ENCODE data around the gene SLC39A1.
"Not testable (repeated sequence)": the region's sequence is repeated elsewhere in the genome, so short reads cannot be mapped to it uniquely, and the experiment has no call there.

SLC39A1 gene

GRCh38 chr1:153928245-153928644, 35.1 kb downstream of the SLC39A1 start:
- no peak for DNase-seq

- no peak for DNase-seq
Measured at GRCh38 chr1:153926405-153926804, 36.9 kb downstream of the SLC39A1 start.

GRCh38 chr1:153922972-153923925, 40.1 kb downstream of the SLC39A1 start, which contains the start of gene GATAD2B:
Gene GATAD2B (minus strand): TSS chr1:153922972. CDS start chr1:153828347, 94,625 bp downstream.
- DNase-seq = peak; percentile 100

- DNase-seq = peak; percentile 93
Measured at GRCh38 chr1:153922076-153922971, 41.0 kb downstream of the SLC39A1 start.

- DNase-seq = no peak
Measured at GRCh38 chr1:153921803-153922075, 41.6 kb downstream of the SLC39A1 start.

GRCh38 chr1:153921080-153921802, 42.1 kb downstream of the SLC39A1 start:
- no peak for DNase-seq

GRCh38 chr1:153919876-153920852, 43.2 kb downstream of the SLC39A1 start:
- peak; percentile 49 for DNase-seq

- DNase-seq = no peak
Measured at GRCh38 chr1:153916297-153916696, 47.0 kb downstream of the SLC39A1 start.

- DNase-seq = no peak
Measured at GRCh38 chr1:153912349-153912748, 51.0 kb downstream of the SLC39A1 start.

GRCh38 chr1:153910560-153910959, 52.8 kb downstream of the SLC39A1 start:
- not testable (repeated sequence) for DNase-seq

All from RPMI8226 (cell line).